GM18870 (cell line): ENCODE data around the gene BLNK.

ENCODE experiments used
- ATAC-seq: cut with Tn5 transposase; IDR thresholded peaks from one replicate; pipeline ENCODE4 v1.9.1; 2021; ENCODE audit warnings: moderate library complexity; ENCODE audit not compliant: unreplicated experiment

Gene BLNK

DNA sequence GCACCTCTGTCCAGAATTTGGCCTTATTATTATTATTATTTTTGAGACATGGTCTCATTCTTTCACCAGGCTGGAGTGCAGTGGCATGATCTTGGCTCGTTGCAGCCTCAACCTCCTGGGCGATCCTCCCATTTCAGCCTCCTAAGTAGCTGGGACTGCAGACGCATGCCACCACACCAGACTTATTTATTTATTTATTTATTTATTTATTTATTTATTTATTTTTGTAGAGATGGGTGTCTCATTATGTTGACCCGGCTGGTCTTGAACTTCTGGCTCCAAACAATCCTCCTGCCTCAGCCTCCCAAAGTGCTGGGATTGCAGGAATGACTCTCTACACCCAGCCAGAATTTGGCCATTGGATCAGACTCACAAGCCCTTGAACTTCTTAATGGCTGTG is 6.4 kb downstream of the BLNK start:
- no peak for ATAC-seq

DNA sequence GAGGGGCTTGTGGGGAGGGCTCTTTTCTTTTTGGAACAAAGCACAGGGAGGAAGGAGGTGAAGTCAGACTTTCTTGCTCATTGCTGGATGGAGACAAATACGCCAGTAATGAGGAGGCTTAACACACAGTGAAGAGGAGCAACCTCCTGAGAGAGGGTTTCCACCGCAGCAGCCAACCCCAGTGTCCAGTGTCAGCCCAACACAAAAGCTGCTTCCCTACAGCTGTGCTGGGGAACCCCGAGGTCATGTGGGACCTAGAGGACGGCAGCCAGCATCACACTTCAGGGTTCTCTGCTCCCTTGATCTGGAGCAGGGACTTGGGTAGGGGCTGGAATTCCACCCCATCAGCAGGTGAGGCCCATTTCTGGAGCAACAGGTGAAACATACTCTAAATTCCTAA is 7.7 kb downstream of the BLNK start:
- ATAC-seq: no peak

DNA sequence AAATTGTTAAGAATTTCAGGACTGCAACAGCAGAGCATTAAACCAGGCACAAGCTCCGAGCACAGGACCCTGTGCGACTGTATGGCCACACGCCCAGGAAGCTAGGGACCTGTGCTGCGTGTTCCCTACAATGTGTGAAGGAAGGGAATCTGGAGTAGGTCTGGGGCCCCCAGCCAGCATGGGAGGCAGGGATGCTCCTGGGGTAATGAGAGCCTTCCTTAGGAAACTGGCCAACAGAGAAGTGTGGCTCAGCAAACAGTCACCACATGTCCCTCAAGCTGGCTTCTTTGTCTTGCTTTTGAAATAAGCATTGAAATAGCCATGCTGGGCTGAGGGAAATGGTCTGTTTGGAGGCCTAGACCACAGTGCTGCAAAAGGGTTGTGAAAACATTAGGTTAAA is 8.2 kb downstream of the BLNK start:
- no peak for ATAC-seq

DNA sequence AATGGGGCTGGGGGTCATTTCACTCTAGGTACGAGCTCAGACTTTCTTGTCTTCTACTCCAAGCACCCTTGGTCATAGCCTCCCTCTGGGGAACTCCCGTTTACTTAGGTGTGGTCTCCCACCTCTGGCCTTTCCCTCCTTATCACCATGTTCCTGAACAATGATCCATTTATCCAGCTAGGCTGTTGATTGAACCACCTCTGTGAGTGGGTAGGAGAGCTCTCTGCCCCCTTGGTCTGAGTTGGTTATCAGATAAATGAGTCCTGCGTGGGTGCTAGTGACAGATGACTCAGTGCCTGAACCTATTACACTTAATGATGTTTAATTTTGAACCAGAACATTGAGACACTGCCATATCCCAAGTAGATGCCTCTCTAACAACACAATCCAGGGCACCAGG is 9.4 kb downstream of the BLNK start:
- ATAC-seq: no peak

DNA sequence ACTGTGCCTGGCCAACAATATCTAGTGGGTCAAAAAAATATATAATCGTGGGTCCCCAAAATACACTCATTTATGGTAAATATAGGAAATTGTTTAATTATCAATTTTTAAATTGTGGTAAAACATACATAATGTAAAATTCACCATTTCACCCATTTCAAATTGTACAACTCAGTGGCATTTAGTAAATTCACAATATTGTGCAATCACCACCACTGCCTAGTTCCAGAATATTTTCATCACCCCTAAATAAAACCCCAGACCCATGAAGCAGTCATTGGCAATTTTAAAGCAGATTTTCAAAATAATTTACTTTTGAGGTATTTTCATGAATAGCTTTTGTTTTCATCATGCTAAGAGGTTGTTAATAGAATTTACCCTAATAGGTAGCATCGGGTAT is 10.2 kb downstream of the BLNK start:
- ATAC-seq: no peak

DNA sequence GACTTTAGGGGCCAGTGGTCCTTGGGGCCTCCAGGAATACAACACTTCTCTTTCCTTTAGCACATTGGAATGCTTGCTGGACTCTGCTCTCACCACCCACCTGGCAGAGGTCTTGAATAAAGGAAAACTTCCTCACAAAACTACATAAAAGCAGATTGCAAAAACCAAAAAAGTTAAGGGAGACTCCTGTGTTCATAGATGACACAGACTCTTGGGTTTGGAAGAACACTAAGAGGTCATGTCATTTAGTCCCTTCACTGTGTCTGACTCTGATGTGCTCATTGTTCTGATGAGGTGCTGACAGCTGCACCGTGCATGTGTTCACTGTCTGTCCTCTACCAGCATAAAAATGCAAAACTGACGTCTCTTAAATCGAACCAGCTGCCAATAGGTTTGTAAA is 11.4 kb downstream of the BLNK start:
- no peak for ATAC-seq

DNA sequence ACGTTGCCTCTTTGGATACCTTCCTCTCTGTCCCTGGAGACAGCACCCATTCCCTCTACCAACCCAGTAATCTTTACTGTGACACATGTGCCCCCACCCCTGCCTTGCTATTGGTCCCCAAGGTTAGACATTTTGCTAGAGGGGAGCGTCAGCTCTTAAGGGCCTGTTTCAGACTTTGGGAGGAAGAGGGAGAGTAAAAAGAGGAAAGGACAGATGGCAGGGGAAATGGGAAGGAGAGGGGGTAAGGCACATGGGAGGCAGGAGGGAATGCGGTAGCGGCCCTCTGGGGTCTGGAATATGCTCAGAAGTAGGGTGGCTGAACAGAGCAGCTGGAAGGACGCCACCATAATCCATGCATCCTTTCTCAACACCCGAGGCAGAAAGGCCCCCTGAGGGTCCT is 12.2 kb downstream of the BLNK start:
- no peak for ATAC-seq

DNA sequence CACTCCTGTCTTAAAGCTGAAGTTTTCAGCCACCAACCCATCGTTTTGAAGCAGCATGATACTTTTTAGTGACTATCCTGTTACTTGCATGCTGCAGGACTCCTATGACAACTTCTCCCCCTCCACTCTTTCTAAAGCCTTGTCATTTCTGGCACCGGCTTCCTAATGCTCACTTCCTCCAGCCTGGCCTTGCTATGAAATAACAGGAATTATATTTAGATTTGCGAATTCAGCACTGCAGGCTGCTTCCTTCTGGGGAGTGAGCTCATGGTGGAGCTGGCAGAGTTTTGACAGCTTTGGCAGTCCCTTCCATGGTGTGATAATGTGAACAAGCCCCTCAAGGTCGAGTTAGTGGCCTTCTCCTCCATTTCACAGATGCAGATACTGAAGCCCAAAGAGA is 13.4 kb downstream of the BLNK start:
- no peak for ATAC-seq

DNA sequence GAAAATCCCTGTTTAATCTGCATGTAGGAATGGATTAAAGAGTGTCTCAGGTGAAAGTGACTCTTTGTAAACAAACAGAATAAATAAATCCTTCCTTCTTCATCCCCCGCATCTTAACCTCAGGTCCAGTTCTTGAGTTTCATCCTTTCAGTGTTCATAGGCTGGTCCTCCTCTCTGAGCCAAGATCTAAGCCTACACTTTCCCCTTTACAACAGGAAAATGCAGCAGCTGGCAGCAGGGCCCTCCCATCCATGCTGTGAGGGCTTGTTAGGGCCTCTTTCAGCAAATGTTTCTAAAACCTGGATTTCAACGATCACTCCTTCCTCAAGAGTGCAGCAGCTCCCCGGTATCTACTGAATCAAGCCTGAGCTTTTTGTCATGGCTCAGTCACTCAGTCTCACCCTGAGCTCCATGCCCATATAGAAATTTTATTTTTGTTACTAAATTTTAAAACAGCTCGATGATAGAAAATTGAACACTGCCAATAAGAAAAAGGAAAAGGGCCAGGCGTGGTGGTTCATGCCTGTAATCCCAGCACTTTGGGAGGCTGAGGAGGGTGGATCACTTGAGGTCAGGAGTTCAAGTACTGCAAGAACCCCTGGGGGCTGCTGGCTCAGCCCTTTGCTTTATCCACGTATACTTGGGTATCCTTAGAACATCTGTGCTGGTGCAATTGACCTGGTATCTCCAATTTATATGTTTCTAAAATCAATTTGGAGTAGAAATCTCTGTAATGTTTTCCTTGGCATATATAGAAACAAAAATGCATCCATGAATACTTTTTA is 15.6 kb downstream of the BLNK start:
- ATAC-seq: no peak

DNA sequence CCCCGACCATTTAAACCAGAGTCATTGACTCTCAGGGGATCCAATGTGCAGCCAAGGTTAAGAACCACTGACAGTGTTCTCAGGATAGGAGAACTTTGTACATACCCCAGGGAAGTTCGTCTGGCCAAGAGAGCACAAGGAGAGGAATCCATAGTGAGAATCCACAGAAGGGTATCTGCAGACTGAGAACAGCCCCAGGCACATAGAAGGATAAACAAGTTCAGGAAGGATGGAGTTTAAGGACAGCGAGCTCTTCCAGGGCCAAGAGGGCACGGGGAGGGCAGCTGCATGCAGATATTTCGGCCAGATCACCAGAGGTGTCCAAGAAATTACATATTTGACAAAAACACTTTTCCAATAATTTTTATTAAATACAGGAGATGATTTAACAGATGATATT is 16.4 kb downstream of the BLNK start:
- no peak for ATAC-seq

DNA sequence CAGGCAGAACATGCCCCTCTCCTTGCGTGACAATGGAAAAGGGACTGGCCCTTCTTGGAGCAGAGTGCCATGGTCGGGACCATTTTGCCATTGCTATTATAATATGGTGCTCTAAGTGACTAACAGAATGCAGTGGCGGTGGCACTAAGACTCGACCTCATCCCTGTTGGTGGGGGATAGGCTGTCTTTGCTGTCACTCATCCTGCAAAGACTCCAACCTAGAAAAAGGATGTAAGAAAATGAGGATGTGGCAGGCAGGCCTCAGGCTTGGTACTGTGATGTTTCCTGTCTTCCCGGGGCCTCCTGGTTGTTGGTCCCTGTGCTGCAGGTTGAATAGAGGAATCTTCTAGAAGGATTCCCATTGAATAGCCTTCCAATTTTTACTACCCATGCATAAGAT is 18.6 kb downstream of the BLNK start:
- ATAC-seq: no peak

DNA sequence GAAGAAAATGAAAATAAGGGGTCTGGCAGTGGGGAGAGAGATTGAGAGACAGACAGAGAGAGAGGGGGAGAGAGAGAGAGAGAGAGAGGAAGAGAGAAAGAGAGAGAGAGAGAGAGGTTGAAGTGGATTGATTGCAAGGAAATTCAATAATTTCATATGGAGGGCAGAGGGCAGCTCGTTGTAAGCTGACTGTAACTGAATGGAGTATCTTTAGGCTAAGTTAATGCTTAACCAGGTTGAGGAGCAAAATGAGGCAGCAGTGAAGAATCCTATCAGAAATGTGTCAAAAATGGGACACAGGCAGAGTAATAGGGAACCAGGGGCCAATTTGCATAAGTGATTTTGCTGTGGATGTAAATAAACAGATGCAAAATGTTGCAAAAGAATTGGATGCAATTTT is 21.0 kb downstream of the BLNK start:
- no peak for ATAC-seq

DNA sequence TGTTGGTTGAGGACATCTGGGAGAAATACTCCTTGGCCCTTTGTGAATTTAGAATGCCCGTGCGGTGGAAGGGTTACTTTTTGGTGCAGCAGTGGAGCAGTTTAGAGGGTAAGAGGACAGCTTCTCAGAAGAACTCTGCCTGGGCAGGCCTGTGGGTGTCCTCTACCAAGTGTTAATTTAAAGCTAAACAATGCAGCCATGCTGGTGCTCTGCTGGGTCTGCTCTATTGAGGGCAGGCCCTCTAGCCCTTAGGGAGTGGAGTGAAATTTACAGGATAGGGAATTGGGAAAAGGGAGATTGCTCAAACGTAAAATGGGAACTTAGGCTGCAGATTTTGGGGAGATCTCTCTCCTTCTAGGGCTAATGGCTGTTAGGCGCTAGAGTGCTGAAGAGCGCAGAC is 22.1 kb downstream of the BLNK start:
- no peak for ATAC-seq

DNA sequence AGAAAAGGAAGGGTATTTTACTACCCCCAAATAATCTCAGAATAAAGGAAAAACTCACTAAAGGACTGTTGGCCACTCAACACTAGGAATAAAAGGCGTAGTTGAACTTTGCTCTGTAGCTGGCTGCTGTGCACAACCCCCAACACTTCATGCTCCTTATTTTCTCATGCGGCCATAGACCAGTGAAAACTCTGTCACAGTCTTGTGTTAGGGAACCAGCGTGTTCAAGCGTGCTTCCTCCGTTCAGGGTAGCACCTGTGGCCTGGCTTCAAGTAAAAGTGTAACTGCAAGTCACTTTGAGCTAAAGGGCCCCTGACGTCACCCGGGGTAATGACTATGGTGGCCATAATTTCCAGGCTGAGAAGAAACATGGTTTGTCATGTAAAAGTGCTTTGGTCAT is 27.0 kb downstream of the BLNK start:
- ATAC-seq: peak; percentile 95

DNA sequence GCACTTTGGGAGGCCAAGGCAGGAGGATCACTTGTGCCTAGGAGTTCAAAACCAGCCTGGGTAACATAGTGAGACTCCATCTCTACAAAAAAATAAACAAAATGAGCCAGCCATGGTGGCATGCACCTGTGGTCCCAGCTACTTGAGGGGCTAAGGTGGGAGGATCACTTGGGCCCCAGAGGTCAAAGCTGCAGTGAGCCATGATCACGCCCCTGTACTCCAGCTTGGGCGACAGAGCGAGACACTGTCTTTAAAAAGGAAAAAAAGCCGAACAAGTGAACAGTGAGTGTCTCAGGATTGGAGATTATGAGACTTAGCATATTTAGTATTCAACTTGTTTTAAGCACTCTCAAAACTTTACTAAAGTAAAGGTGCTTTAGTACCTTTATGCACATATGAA is 28.1 kb downstream of the BLNK start:
- no peak for ATAC-seq

DNA sequence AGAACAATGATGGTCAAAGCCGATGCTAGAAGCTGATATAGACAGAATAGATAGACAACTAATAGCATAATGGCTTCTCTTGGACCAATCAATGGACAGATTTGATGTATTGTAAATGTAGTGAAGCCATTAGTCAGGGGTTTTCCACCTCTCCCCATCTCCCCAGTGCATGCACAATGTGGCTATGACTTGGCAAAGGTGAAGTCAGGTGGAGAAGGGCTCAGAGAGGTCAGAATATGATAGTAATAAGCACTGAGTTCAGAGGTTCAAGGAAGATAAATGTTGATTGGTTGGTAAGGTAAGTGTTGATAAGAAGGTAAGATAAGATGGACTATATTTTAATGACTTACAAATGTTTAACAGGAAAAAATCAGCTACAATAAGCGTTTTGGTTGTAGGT is 28.5 kb downstream of the BLNK start:
- no peak for ATAC-seq

DNA sequence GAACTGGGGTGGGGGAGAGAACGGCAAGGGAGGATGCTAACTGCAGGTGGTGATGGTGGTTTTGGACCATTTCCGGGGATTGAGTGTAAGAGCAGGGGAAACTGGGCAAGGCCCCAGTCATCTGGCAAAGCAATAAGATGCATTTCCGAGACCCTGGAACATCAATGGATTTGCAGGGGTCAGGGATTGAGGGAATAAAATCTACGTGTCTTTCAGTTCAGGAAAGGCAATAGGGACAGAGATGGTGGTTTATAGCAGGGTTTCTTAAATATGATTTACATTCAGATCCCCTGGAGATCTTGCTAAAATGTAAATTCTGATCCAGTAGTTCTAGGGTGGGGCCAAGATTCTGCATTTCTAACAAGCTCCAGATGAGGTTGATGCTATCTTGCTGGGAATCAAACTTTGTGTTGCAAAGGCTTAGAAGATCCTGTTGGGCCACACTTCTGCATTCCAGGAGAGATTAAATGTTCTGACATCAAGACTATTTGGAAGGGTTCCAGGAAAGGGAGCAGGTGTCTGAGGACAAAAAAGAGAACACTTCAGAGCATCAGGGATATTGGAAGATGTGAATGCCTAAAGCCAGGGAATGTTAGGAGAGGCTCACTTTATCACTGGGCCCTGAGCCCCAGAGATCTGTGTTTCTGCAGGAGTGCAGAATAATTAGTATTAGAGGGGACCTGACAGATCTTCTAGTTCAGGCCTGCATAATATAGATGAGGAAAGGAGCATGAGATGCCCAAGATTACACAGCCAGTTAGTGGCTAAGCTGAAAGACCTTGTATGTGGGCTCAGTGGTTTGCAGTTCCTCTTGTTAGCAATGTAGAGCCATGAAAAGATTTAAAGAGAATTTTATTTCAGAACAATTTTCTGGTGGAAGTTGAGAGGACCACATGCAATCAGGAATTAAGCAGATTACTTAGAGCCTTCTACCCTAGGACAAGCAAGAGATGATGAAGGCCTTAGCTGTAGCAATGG is 32.4 kb downstream of the BLNK start:
- no peak for ATAC-seq

DNA sequence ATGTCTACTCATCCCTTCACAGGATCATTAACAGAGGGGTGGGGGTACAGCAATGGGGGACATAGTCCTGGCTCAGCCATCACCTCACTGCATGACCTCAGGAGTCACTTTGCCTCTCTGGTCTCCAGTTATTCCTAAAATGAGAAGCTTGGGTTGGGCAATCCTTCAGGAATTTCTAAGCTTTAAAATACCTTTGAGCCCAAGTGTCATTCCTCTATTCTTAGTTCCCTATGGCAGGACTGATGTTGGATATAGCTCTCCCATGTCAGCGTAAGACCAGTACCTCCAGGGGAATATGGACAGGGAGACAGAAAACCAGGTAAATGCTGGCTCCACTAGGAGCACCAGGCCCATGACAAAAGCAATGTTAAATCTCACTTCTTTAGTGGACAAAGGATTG is 34.5 kb downstream of the BLNK start:
- ATAC-seq: no peak

DNA sequence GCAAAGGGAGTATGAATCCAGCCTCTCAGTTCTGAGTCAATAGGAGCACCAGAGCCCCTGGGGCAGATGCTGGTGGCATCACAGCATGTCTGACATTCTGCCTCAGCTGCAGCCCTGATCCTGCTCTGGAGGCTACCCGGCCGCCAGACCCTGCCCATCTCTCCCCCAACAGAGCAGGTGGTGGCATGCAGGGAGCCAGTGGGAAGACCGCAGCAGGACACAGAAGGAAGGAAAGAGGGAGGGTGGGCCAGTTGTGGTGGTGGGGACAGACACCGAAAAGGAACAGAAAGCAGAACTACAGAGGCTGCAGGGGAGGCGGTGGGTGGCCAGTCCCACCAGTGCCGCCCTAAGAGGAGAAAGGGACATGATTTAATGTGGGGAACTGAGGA is 35.3 kb downstream of the BLNK start:
- no peak for ATAC-seq

DNA sequence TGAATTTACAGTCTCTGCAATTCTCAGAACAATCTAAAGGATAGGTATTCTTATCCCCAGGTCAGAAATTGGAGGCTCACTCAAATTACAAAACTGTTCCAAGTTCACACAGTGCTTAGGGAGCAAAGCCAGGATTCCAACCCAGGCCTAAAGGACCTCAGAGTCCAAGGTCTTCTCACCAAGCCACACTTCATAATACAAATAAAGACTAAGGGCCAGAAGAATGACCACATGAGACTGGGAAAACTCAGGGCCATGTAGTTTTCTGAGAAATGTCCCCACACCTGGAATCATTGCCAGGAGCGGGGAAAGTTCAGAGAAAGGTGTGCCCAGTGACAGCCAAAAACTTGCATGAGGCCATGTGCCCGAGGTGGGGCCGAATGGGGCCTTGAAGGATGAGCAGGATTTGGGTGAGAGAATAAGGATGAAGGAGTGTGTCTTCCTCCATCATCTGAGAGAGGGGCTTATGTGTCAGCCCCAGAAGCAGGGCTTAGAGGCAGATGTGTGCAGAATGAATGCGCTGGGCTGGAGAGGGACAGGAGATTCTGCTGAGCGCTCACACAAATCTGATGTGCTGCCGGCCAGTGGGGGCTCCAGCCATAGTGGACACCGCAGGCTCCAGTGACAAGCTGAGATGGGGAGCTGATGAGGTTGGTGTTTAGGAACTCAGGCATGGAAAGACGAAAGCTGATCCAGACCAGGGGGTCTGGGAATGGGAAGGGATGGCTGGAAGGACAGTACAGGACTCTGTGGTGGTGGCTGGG is 35.9 kb downstream of the BLNK start:
- no peak for ATAC-seq

DNA sequence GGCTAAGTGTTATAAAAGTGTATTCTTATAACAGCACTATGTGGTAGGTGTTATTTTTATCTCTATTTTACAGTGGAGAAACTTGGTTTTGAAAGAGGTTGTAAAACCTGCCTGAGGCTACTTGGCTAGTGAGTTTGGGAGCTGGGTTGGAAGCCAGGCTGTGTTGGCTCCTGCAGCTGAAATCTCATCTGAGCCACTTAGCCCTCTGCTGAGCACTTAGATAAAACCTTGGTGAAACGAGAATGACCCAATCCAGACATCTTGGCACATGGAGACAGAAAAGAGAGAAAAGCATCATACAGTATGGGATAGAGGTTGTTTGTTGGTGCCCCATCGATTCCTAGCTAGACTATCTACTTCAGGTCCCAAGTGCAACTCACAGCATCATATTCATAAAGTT is 37.4 kb downstream of the BLNK start:
- ATAC-seq: no peak

DNA sequence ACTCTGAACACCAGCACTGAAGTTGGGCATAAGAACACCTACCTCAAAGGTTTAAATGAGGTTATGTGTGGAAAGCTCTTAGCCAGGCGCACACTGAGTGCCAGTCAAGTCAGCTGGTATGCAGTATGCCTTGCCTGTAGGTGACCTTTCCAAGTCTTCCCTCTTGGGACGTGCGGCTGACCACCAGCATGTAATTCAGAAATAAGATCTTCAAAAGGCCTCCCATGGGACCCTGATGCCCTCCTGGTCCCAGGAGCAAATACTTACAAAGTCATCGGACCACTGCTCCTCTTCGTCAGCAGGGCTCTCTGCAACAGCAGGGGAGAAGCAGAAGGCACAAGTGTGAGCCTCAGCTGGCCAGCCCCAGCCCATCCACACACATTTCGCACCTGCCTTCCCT is 40.8 kb downstream of the BLNK start:
- no peak for ATAC-seq
